ENCODE measurements around the gene CYP2A13.

- no peak for TF ChIP-seq EZH2phosphoT487 (IDR thresholded peaks at IDR 0.05; ENCODE audit: borderline replicate concordance, low read depth, low read length)
- no peak for TF ChIP-seq CTCF (conservative IDR thresholded peaks at IDR 0.05; ENCODE audit: low read length)
Observed at GRCh38 chr19:41131186-41131585, 42.9 kb downstream of the CYP2A13 start.
